ENCODE data around the gene CNTNAP2.

- TF ChIP-seq, protein P1, sequence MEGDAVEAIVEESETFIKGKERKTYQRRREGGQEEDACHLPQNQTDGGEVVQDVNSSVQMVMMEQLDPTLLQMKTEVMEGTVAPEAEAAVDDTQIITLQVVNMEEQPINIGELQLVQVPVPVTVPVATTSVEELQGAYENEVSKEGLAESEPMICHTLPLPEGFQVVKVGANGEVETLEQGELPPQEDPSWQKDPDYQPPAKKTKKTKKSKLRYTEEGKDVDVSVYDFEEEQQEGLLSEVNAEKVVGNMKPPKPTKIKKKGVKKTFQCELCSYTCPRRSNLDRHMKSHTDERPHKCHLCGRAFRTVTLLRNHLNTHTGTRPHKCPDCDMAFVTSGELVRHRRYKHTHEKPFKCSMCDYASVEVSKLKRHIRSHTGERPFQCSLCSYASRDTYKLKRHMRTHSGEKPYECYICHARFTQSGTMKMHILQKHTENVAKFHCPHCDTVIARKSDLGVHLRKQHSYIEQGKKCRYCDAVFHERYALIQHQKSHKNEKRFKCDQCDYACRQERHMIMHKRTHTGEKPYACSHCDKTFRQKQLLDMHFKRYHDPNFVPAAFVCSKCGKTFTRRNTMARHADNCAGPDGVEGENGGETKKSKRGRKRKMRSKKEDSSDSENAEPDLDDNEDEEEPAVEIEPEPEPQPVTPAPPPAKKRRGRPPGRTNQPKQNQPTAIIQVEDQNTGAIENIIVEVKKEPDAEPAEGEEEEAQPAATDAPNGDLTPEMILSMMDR (IDR thresholded peaks at IDR 0.05) = no peak
- no peak for TF ChIP-seq POLR2A (IDR thresholded peaks at IDR 0.05)
Observed at GRCh38 chr7:148241700-148242293, 2125.2 kb downstream of the CNTNAP2 start.

Measured in testis (tissue), 2 donors.